Activated naive CD4-positive, alpha-beta T cell treated with Interleukin-2 at 50 U/mL for 16 hours (primary cell): ENCODE measurements around the gene NUP214.

ENCODE experiments used
- DNase-seq: peaks from one replicate; pipeline ENCODE4 v3.0.0-alpha.2; 2020

Gene NUP214

GRCh38 chr9:131280660-131281059 is 155.3 kb downstream of the NUP214 start:
- DNase-seq = no peak

GRCh38 chr9:131281119-131281965 is 156.0 kb downstream of the NUP214 start:
- DNase-seq = no peak

GRCh38 chr9:131282175-131282574 is 156.8 kb downstream of the NUP214 start:
- no peak for DNase-seq

GRCh38 chr9:131282688-131283422 is 157.5 kb downstream of the NUP214 start:
- DNase-seq = no peak
